Psoas muscle (tissue), 8 donors: Measurements from ENCODE around the gene MAGEA6. TPM values are rescaled to one million over a fixed set of nuclear protein-coding genes. Genes with fewer than 3 reads are reported as not detected.
"Not testable (repeated sequence)": the region's sequence is repeated elsewhere in the genome, so short reads cannot be mapped to it uniquely, and the experiment has no call there.

Experiments used
- ATAC-seq, 4 donors: fragments of 200-7000 bp; cut with Tn5 transposase; one replicate each; pipeline ENCODE4 v1.9.1; 2020; ENCODE audit warnings: moderate library complexity in 3 of 4, mild to moderate bottlenecking in 2 of 4
- DNase-seq, 2 donors: peaks; one replicate each; pipeline ENCODE4 v3.0.0-alpha.2; 2020
- H3K27ac ChIP-seq: fragments of 200-600 bp; one replicate; pipeline ENCODE4 v1.8.0; 2022
- H3K27me3 ChIP-seq, 3 donors: fragments of 200-600 bp in 1 of 3; one replicate each; pipeline versions ENCODE4 v1.6.1 to v1.8.0; 2013 to 2022; ENCODE audit warnings: low read length in 2 of 3, mild to moderate bottlenecking in 2 of 3, moderate library complexity in 1 of 3; ENCODE audit not compliant: insufficient read depth in 3 of 3
- H3K36me3 ChIP-seq, 2 donors: fragments of 200-600 bp in 1 of 2; one replicate each; pipeline versions ENCODE4 v1.6.1 to v1.8.0; 2013 to 2022; ENCODE audit warnings: low read depth in 1 of 2, mild to moderate bottlenecking in 1 of 2, moderate library complexity in 1 of 2; ENCODE audit not compliant: insufficient read depth in 1 of 2
- H3K4me1 ChIP-seq: fragments of 200-600 bp; one replicate; pipeline ENCODE4 v1.8.0; 2022
- H3K4me3 ChIP-seq: fragments of 200-600 bp; one replicate; pipeline ENCODE4 v1.8.0; 2022; ENCODE audit warnings: mild to moderate bottlenecking
- H3K9me3 ChIP-seq: fragments of 200-600 bp; one replicate; pipeline ENCODE4 v1.8.0; 2022
- CTCF ChIP-seq: fragments of 200-600 bp; IDR thresholded peaks from one replicate; pipeline ENCODE4 v1.8.0; 2022; ENCODE audit warnings: antibody characterized with exemption
- WGBS, 3 donors: extraction: QIAGEN DNeasy Blood & Tissue Kit; methylation state at CpG; one replicate each; pipeline versions ENCODE4 v1.1.6 to v1.1.7; 2013; 5-methylcytosine and 5-hydroxymethylcytosine counted together
- intact Hi-C, 2 donors: fragments of 100-400 bp; cut with DNase I; formaldehyde crosslinking; loops; one replicate each; pipeline versions ENCODE4 v1.11.0 to v1.14.2; 2022
- polyA plus RNA-seq, 3 donors: library from polyadenylated mRNA; stranded (reverse); fragments of 200-250 nt; gene quantifications; one replicate each; pipeline ENCODE4 v1.2.3, GENCODE V29; 2013
- total RNA-seq, 4 donors: library from RNA; stranded (reverse); fragmentation: NEBNext Ultra II Directional in 2 of 4; extraction: Animal tissue kit (Norgen Biotek cat#: 25700) in 2 of 4; gene quantifications; one replicate each; pipeline versions ENCODE4 v1.2.1 to v1.2.4, GENCODE V29; 2021 to 2023
- donor health status: healthy with polysubstance abuse.
- donor health status: DM: no; HTN: no; CAD: no; lungs with moderate emphysema.
- donor health status: Bipolar disorder and iron deficiency.
- donor health status: healthy.
- donor health status: DM: yes; HTN: yes; CAD: no.
- donor health status: DM: no; HTN: no; CAD: no.
- donor health status: DM: no; HTN: no; CAD: no.
- donor health status: DM: yes; HTN: yes; CAD: no.

Gene MAGEA6
- total and polyA plus RNA-seq, 7 donors, result not detected

GRCh38 chrX:152813206-152813605 is 43.7 kb upstream of the MAGEA6 start:
- Histone ChIP-seq H3K27me3 (peaks cover 0 to 16% (median 0%) of the 10 kb centered on the region in 3 donors), H3K4me1 (no peaks in the 10 kb centered on the region), H3K4me3 (no peak overlapping the region), H3K9me3 (no peaks in the 10 kb centered on the region), H3K27ac (no peak overlapping the region), H3K36me3 (no peaks in the 10 kb centered on the region)
- no peak for ATAC-seq
- intact Hi-C loops, result no loop called here
- DNase-seq, result no peak
- TF ChIP-seq CTCF, result no peak
- 48 to 61% (median 58%) methylated on average over 5 of the region's 5 CpGs for WGBS, 3 donors

- Histone ChIP-seq H3K9me3 (no peaks in the 10 kb centered on the region), H3K4me1 (no peaks in the 10 kb centered on the region), H3K27ac (no peak overlapping the region), H3K27me3 (peaks cover 0 to 16% (median 0%) of the 10 kb centered on the region in 3 donors), H3K36me3 (no peaks in the 10 kb centered on the region), H3K4me3 (no peak overlapping the region)
- 29 to 35% (median 32%) methylated on average over 3 to 4 of the region's 4 CpGs for WGBS, 3 donors
- ATAC-seq (no peak), DNase-seq (no peak)
- no peak for TF ChIP-seq CTCF
- intact Hi-C loops, result no loop called here
These were observed 40.9 kb upstream of the MAGEA6 start for GRCh38 chrX:152810403-152810802.

- DNase-seq (no peak), ATAC-seq (no peak)
- Histone ChIP-seq H3K4me3 (no peak overlapping the region), H3K9me3 (no peaks in the 10 kb centered on the region), H3K4me1 (no peaks in the 10 kb centered on the region), H3K36me3 (no peaks in the 10 kb centered on the region), H3K27ac (no peak overlapping the region), H3K27me3 (peaks cover 0 to 11% (median 0%) of the 10 kb centered on the region in 3 donors)
- TF ChIP-seq CTCF, result no peak
- 60 to 74% (median 73%) methylated on average over 4 of the region's 4 CpGs for WGBS, 3 donors
- intact Hi-C loops, result no loop called here
These were observed 36.5 kb upstream of the MAGEA6 start for GRCh38 chrX:152806035-152806434.

- peaks cover 0 to under 1% (median 0%) of the 10 kb centered on the region in 3 donors for H3K27me3 ChIP-seq
- no peak for TF ChIP-seq CTCF
- H3K4me1 ChIP-seq, result no peaks in the 10 kb centered on the region
- H3K36me3 ChIP-seq, result no peaks in the 10 kb centered on the region
- H3K27ac ChIP-seq, result no peak overlapping the region
- ATAC-seq, result no peak
- intact Hi-C loops, result no loop called here
- H3K9me3 ChIP-seq, result no peaks in the 10 kb centered on the region
- H3K4me3 ChIP-seq, result no peak overlapping the region
- WGBS, 3 donors, result 56 to 76% (median 73%) methylated on average over 1 of the region's 1 CpG
- DNase-seq, result no peak
These were observed 29.5 kb upstream of the MAGEA6 start for GRCh38 chrX:152798945-152799344.

- H3K4me3 ChIP-seq, DNase-seq, H3K27ac ChIP-seq, H3K27me3 ChIP-seq, H3K9me3 ChIP-seq, ATAC-seq, intact Hi-C loops, H3K4me1 ChIP-seq, H3K36me3 ChIP-seq: not testable (repeated sequence)
- no CpG with 5 or more reads among the region's 3 CpGs for WGBS, 3 donors
These were observed 17.6 kb upstream of the MAGEA6 start for GRCh38 chrX:152787062-152787461.

GRCh38 chrX:152766562-152766961 is 2.9 kb downstream of the MAGEA6 start:
- H3K27me3 ChIP-seq, H3K36me3 ChIP-seq, H3K4me3 ChIP-seq, intact Hi-C loops, H3K27ac ChIP-seq, H3K4me1 ChIP-seq, ATAC-seq, DNase-seq, H3K9me3 ChIP-seq: not testable (repeated sequence)
- 67 to 82% (median 76%) methylated on average over 6 to 9 of the region's 9 CpGs for WGBS, 3 donors

- H3K4me1 ChIP-seq, H3K9me3 ChIP-seq, H3K4me3 ChIP-seq, intact Hi-C loops, H3K27ac ChIP-seq, H3K27me3 ChIP-seq, DNase-seq, H3K36me3 ChIP-seq, ATAC-seq: not testable (repeated sequence)
- 54 to 87% (median 83%) methylated on average over 1 to 3 of the region's 7 CpGs for WGBS, 3 donors
These were observed 7.9 kb downstream of the MAGEA6 start for GRCh38 chrX:152761582-152761981.

GRCh38 chrX:152759544-152759943 is 9.9 kb downstream of the MAGEA6 start:
- 66 to 94% methylated on average over 2 to 3 of the region's 7 CpGs; no CpG with 5 or more reads in 1 of the 3 donors for WGBS, 3 donors
- H3K36me3 ChIP-seq, ATAC-seq, intact Hi-C loops, H3K9me3 ChIP-seq, DNase-seq, H3K4me3 ChIP-seq, H3K27ac ChIP-seq, H3K4me1 ChIP-seq, H3K27me3 ChIP-seq: not testable (repeated sequence)
